ENCODE measurements around the gene GRPEL1.

Gene GRPEL1

GRCh38 chr4:7066006-7066405 is 1.9 kb downstream of the GRPEL1 start:
- no peak for DNase-seq (ENCODE audit: low read depth)

- no peak for DNase-seq (ENCODE audit: low read depth)
Measured at GRCh38 chr4:7063362-7063761, 4.5 kb downstream of the GRPEL1 start.

- no peak for DNase-seq (ENCODE audit: low read depth)
Measured at GRCh38 chr4:7062816-7063215, 5.0 kb downstream of the GRPEL1 start.

- no peak for DNase-seq (ENCODE audit: low read depth)
Measured at GRCh38 chr4:7061815-7062214, 6.0 kb downstream of the GRPEL1 start.

GRCh38 chr4:7060346-7061150 is 7.3 kb downstream of the GRPEL1 start:
- no peak for DNase-seq (ENCODE audit: low read depth)

- no peak for DNase-seq (ENCODE audit: low read depth)
Measured at GRCh38 chr4:7059662-7060061, 8.2 kb downstream of the GRPEL1 start.

- no peak for DNase-seq (ENCODE audit: low read depth)
Measured at GRCh38 chr4:7058792-7059191, 9.1 kb downstream of the GRPEL1 start.

- no peak for DNase-seq (ENCODE audit: low read depth)
Measured at GRCh38 chr4:7055990-7056325, 11.9 kb downstream of the GRPEL1 start.

- no peak for DNase-seq (ENCODE audit: low read depth)
Measured at GRCh38 chr4:7055111-7055989, 12.5 kb downstream of the GRPEL1 start.

GRCh38 chr4:7054106-7054880 is 13.6 kb downstream of the GRPEL1 start:
- no peak for DNase-seq (ENCODE audit: low read depth)

GRCh38 chr4:7052923-7053715 is 14.7 kb downstream of the GRPEL1 start:
- no peak for DNase-seq (ENCODE audit: low read depth)

GRCh38 chr4:7052313-7052712 is 15.6 kb downstream of the GRPEL1 start:
- DNase-seq (ENCODE audit: low read depth): no peak

- no peak for DNase-seq (ENCODE audit: low read depth)
Measured at GRCh38 chr4:7051905-7052304, 16.0 kb downstream of the GRPEL1 start.

- no peak for DNase-seq (ENCODE audit: low read depth)
Measured at GRCh38 chr4:7051144-7051495, 16.7 kb downstream of the GRPEL1 start.

GRCh38 chr4:7050481-7051143 is 17.3 kb downstream of the GRPEL1 start:
- DNase-seq (ENCODE audit: low read depth): no peak

GRCh38 chr4:7049739-7050138 is 18.1 kb downstream of the GRPEL1 start:
- no peak for DNase-seq (ENCODE audit: low read depth)

- DNase-seq (ENCODE audit: low read depth): no peak
Measured at GRCh38 chr4:7049295-7049694, 18.6 kb downstream of the GRPEL1 start.

- DNase-seq (ENCODE audit: low read depth): no peak
Measured at GRCh38 chr4:7048642-7049041, 19.2 kb downstream of the GRPEL1 start.

- DNase-seq (ENCODE audit: low read depth): no peak
Measured at GRCh38 chr4:7046971-7047370, 20.9 kb downstream of the GRPEL1 start.

- DNase-seq (ENCODE audit: low read depth): no peak
Measured at GRCh38 chr4:7045961-7046921, 21.6 kb downstream of the GRPEL1 start.

Data from non-pigmented ciliary epithelial cell (primary cell).